Stimulated activated CD4-positive, alpha-beta T cell treated with anti-CD3 and anti-CD28 coated beads, Interleukin-2, amount 100 ng/mL, for 24 hours (primary cell): ENCODE measurements around the gene ANKRD13D.
A peak's percentile ranks its signal among the peaks of the same experiment; 100 is the strongest.

Experiments used
- DNase-seq, 2 donors: peaks; one replicate each; pipeline ENCODE4 v3.0.0-alpha.2; 2020

The ANKRD13D gene

DNA sequence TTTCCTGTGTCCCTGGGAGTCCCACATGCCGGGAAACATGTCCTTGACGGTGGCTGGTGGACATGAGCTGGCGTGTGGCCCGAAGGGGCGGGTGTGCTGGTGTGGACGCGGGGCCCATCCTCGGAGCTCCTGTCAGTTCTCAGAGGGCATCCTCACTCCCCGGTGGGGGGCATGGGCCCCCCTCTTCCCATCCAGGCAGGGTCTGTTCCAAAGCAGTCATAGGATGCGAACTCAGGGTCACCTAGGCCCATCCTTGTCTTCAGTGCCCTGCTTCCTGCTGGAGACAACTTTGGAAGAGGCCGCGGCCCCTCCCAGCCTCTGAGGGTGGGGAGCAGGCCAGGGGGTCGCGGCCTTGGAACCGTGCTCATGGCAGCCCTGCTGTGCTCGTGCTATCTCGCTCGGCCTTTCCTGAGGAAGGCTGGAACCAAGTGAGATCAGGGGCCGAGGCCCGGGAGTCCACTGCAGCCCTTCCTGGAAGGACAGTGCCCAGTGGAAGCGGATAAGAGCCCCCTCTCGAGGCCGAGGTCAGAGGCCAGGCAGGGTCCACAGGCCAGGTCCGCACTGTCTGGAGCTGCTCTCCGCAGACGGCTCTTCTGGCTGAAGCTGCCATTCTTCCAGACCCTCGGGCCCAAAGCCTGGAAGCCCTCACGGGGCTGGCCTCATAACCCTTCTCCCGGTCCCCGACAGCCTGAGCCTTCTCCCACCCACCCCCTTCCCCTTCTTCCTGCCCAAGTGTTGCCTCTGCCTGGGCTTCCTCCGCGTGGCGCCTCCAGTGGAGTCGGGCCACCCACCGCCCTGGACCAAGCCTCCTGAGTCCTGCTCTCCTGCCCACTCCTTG lies 14.1 kb upstream of the ANKRD13D start:
- DNase-seq, result no peak

- DNase-seq, result no peak
Observed at GRCh38 chr11:67275606-67276409, 13.3 kb upstream of the ANKRD13D start.

DNA sequence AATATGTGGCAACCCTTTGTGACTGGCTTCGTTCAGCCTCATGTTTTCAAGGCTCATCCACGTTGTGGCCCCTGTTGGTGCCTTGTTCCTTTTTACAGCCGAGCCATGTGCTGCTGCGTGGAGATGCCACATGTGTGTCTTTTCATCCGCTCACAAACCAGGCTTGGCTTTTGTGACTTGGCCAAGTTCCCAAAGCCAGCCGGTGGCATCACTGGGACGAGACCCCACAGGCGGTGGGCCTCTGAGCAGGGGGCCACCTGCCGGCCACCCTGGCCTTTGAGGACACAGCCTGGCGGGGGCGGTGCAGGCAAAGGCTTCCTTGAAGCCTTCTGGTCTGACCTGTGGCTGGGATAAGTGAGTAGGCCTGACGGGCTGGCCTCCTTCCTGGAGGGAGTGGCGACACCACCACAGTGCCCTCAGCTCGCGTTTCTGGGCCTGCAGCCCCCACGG lies 12.3 kb upstream of the ANKRD13D start:
- peak in 1 of 2 donors; percentile 67 for DNase-seq

GRCh38 chr11:67277231-67277961 lies 11.7 kb upstream of the ANKRD13D start:
- peak; percentile 88 to 92 for DNase-seq

DNA sequence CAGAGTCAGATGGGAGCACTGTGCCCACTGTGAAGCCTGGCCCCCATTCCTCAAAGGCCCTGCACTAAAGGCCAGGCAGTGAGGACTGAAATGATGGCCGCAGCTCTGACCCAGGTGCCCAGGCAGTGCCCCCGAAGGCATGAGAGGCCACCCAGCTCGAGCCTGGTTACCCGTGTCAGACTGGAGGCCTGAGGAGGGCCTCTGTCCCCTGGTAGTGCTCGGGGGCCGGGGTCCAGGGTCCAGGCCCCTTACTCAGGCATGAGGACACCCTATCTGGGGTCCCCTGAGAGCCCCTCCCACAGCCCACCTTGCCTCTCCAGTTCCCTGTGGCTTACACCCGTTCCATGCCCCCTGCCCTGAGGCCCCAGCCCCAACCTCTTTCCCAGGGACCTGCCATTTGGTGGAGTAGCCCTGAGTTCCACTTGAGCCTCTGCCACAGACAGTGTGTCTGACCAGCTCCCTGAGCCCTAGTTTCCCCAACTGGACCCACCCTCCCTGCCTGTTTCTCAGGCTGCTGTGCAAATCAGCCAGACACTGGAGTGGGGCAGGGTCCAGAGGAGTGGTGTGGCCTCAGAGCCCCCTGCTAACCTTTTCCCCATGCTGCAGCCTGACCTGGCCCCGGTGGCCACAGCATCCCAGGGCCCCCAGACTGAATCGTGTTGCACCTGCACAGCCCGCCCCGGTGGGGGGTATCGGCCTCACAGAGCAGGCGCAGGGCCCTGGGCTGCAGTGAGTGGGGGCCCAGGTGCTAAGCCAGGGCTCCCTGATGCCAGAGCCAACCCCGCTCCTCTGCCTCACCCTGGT lies 10.8 kb upstream of the ANKRD13D start:
- no peak for DNase-seq

- no peak for DNase-seq
Observed at GRCh38 chr11:67278939-67279588, 10.0 kb upstream of the ANKRD13D start.

DNA sequence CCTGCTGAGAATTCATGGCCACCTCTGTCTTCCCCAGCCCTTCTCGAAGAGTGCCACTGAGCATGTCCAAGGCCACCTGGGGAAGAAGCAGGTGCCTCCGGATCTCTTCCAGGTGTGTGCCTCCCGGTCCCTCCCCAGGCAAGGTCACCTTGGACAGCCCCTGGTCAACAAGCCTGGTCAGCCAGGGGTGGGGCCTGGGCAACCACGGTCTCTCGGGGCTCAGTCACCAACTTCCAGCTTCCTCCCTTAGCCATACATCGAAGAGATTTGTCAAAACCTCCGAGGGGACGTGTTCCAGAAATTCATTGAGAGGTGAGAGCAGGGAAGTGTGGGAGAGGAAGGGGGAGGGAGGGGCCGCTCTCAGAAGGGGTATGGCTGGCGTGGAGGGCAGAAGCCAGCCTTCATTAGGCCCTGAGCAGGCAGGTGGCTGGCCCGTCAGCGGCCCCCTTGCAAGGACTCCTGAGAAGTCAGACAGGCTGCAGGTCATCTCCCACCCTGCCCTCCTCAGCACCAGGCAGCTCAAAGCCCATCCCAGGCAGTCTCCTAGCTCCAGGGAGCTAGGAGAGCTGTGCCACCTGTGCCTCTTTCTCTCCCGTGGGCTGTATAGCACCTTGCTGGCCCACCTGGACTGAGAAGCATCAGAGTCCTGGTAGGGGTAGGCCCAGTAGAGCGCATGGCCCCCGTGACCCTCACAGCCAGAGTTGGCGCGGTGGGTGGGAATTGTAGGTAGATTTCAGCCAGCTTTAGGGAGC lies 9.3 kb upstream of the ANKRD13D start:
- DNase-seq, result no peak

DNA sequence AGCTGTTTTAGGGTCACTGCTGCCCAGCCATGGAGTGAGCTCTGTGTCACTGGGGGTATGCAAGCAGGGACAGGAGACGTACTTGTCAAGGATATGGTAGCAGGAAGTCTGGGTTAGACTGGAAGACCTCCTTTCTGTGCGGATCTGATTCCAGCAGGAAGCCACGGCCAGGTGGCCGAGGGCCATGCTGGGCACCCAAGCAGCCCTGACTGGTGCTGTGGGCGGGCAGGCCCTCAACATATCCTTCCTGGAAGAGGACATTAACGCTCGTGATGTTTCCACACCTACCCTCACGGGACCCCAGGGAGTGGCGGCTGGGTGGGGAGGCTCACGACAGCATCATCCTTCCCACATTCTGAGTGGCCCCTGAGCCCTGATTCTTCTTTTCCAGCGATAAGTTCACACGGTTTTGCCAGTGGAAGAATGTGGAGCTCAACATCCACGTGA lies 8.7 kb upstream of the ANKRD13D start:
- DNase-seq, result no peak

DNA sequence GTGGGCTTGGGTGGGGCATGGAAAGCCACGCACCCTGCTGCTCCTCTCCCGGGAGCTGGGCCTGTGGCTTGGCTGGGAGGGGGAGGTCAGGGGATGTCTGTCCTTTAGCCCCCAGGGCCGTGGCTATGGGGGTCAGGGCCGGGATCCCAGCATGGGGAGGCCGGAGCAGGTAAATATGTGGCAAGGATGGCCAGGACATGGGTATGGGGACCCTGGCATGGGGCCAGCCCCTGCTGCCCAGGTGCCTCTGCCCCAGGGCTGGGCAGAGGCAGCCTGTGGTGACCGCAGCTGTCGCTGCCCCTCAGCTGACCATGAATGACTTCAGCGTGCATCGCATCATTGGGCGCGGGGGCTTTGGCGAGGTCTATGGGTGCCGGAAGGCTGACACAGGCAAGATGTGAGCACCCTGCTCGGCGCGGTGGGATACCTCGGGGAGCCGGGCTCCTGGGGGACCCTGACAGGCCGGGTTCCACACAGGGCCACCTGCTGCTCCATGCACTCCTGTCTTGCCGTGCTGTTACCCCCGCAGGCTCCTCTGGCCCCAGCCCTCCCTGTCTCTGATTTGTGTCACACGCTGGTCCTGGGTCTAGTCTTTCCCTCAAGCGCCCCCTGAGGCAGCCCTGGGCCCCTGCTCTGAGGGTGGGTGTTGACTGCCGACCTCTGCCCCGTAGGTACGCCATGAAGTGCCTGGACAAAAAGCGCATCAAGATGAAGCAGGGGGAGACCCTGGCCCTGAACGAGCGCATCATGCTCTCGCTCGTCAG lies 8.1 kb upstream of the ANKRD13D start:
- no peak for DNase-seq

DNA sequence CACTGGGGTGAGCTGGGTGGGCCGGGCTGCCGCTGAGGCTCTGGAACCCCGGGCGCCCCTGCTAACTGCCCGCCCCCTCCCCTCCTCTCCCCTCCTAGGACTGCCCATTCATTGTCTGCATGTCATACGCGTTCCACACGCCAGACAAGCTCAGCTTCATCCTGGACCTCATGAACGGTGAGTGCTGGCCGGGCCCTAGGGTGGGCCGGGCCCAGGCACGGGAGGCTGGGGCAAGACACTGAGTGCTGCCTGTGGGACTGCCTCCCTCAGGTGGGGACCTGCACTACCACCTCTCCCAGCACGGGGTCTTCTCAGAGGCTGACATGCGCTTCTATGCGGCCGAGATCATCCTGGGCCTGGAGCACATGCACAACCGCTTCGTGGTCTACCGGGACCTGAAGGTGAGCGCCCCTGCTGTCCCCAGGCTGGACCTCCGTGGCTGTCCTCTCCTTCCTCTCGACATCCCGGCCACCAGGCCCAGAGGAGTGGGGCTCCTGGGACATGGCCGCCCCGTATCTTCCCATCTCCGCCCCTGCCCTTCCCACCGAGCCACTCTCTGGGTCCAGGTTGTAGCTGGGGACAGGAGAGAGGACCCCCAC lies 7.5 kb upstream of the ANKRD13D start:
- DNase-seq, result no peak

DNA sequence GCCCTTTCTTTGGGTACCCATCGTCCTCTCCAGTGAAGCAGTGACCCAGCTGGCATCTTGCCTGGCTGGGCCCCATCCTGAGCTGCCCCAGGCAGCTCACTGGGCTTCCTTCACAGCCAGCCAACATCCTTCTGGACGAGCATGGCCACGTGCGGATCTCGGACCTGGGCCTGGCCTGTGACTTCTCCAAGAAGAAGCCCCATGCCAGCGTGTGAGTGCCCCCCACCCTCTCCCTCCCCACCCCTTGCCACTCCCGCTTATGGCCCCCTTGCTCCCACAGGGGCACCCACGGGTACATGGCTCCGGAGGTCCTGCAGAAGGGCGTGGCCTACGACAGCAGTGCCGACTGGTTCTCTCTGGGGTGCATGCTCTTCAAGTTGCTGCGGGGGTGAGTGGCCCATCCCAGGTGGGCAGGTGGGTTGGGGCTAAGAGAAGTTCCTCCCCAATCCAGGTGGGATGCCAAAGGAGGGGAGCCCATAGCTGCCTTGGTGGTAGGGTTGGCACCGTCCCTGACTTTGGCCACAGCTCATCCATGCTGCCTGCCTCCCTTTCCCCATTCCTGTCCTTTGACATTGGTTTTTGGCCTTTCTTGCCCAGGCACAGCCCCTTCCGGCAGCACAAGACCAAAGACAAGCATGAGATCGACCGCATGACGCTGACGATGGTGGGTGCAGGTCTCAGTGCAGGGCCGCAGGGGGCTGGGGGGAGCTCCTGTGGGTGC lies 6.8 kb upstream of the ANKRD13D start:
- DNase-seq, result no peak

GRCh38 chr11:67282876-67283371 lies 6.2 kb upstream of the ANKRD13D start:
- no peak for DNase-seq

- no peak for DNase-seq
Observed at GRCh38 chr11:67283481-67283963, 5.6 kb upstream of the ANKRD13D start.

DNA sequence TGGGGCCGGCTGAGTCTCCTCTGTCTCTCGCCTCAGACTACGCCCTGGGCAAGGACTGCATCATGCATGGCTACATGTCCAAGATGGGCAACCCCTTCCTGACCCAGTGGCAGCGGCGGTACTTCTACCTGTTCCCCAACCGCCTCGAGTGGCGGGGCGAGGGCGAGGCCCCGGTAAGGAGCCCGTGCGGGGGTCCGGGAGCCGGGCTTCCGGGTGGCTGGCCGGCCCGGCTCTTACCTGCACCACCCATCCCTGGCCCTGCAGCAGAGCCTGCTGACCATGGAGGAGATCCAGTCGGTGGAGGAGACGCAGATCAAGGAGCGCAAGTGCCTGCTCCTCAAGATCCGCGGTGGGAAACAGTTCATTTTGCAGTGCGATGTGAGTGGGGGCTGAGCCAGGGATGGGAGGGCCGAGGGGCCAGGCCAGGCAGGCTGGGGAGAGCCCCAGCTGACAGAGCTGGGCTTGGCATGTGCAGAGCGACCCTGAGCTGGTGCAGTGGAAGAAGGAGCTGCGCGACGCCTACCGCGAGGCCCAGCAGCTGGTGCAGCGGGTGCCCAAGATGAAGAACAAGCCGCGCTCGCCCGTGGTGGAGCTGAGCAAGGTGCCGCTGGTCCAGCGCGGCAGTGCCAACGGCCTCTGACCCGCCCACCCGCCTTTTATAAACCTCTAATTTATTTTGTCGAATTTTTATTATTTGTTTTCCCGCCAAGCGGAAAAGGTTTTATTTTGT lies 4.1 kb upstream of the ANKRD13D start:
- DNase-seq, result no peak

DNA sequence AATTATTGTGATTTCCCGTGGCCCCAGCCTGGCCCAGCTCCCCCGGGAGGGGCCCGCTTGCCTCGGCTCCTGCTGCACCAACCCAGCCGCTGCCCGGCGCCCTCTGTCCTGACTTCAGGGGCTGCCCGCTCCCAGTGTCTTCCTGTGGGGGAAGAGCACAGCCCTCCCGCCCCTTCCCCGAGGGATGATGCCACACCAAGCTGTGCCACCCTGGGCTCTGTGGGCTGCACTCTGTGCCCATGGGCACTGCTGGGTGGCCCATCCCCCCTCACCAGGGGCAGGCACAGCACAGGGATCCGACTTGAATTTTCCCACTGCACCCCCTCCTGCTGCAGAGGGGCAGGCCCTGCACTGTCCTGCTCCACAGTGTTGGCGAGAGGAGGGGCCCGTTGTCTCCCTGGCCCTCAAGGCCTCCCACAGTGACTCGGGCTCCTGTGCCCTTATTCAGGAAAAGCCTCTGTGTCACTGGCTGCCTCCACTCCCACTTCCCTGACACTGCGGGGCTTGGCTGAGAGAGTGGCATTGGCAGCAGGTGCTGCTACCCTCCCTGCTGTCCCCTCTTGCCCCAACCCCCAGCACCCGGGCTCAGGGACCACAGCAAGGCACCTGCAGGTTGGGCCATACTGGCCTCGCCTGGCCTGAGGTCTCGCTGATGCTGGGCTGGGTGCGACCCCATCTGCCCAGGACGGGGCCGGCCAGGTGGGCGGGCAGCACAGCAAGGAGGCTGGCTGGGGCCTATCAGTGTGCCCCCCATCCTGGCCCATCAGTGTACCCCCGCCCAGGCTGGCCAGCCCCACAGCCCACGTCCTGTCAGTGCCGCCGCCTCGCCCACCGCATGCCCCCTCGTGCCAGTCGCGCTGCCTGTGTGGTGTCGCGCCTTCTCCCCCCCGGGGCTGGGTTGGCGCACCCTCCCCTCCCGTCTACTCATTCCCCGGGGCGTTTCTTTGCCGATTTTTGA lies 3.3 kb upstream of the ANKRD13D start:
- DNase-seq, result no peak

DNA sequence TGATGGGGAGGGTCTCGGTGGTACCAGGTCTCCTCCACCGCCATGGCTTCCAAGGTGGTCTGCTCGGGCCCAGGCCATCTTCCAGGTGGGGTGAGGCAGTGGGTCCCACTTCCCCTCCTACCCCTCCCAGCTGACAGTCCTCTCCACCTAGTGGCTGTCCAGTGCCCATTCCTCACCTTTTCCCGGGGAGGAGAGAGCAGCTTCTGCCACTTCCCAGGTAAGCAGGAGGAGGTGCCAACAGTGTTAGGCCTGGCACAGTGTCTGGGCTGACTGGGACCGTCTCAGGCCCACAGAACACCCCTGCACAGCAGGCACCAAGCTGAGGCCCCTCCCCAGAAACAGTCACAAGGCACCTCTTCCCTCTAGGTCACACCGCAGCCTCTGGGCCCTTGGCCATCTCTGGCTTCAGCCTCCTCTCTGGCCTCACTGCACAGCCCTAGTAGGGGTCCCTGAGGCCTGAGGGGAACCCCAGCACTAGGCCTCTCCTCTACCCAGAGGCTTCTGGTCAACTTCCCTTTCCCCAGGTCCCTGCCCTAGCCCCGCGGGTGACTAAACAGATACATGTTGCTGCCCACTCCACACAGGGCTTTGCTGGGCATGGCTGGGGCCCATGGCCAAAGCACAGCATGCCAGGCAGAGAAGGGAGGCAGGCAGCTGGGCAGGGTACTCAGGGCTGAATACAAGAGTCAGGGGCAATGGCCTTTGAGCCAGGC lies 2.3 kb upstream of the ANKRD13D start:
- no peak for DNase-seq
